H1 (cell line): ENCODE data around the gene ERICH6. TPM values are rescaled to one million over a fixed set of nuclear protein-coding genes. Genes with fewer than 3 reads are reported as not detected.

Experiments used
- CTCF ChIA-PET: fragments of 300-600 bp; sonication (Branson Sonifier 250); formaldehyde crosslinking; loops from one replicate; lab custom pipeline; 2021; ENCODE audit not compliant: partially characterized antibody; lab: Charles Lee
- POLR2A ChIA-PET: fragments of 300-600 bp; sonication (Branson Sonifier 250); formaldehyde crosslinking; loops from one replicate; lab custom pipeline; 2021; ENCODE audit warnings: inconsistent platforms; ENCODE audit not compliant: partially characterized antibody; lab: Charles Lee
- DNase-seq, 2 experiments: peaks; one replicate each; pipeline versions ENCODE4 v3.0.0 to v3.0.0-alpha.2; 2010 to 2022; ENCODE audit warnings: low spot score in 2 of 2, low read depth in 1 of 2, mixed read lengths in 1 of 2
- FAIRE-seq: peaks from 2 replicates; lab custom pipeline; 2011; peaks lifted over from hg19 to GRCh38; lab: Jason Lieb, UNC
- H2AFZ ChIP-seq: 2 replicates; pipeline ENCODE4 v1.8.1; 2012; ENCODE audit warnings: low read length, inconsistent platforms
- H2AK5ac ChIP-seq: 2 replicates; pipeline ENCODE4 v1.6.1; 2013; ENCODE audit warnings: low read depth, low read length
- H2BK120ac ChIP-seq: replicated peaks from 2 replicates; pipeline ENCODE3; 2013; ENCODE audit warnings: low read depth, low read length, inconsistent platforms
- H2BK12ac ChIP-seq: 2 replicates; pipeline ENCODE4 v1.6.1; 2013; ENCODE audit warnings: low read depth, low read length
- H2BK15ac ChIP-seq: 2 replicates; pipeline ENCODE4 v1.6.1; 2013; ENCODE audit warnings: low read length
- H2BK20ac ChIP-seq: 2 replicates; pipeline ENCODE4 v1.6.1; 2013; ENCODE audit warnings: low read length
- H2BK5ac ChIP-seq: 2 replicates; pipeline ENCODE4 v1.6.1; 2013; ENCODE audit warnings: low read depth, low read length
- H3K14ac ChIP-seq: 2 replicates; pipeline ENCODE4 v1.6.1; 2013; ENCODE audit warnings: inconsistent platforms; ENCODE audit not compliant: insufficient read length
- H3K18ac ChIP-seq: 2 replicates; pipeline ENCODE4 v1.6.1; 2013; ENCODE audit warnings: low read length; ENCODE audit errors: extremely low read depth
- H3K23ac ChIP-seq: 2 replicates; pipeline ENCODE4 v1.6.1; 2013; ENCODE audit warnings: inconsistent platforms; ENCODE audit not compliant: insufficient read length
- H3K23me2 ChIP-seq: 2 replicates; pipeline ENCODE4 v1.6.1; 2013; ENCODE audit warnings: low read depth, low read length
- H3K27ac ChIP-seq: 2 replicates; pipeline ENCODE4 v1.6.1; 2011; ENCODE audit warnings: low read depth, low read length, inconsistent platforms
- H3K27me3 ChIP-seq, 4 experiments: replicated peaks in 1 of 4; 1 replicate in 1 of 4; 2 replicates in 3 of 4; pipeline versions ENCODE4 v1.6.1 to v1.8.1; 2011 to 2013; ENCODE audit warnings: low read length in 3 of 4, mild to moderate bottlenecking in 3 of 4, inconsistent platforms in 2 of 4, mixed read lengths in 2 of 4, moderate library complexity in 1 of 4; ENCODE audit not compliant: control insufficient read depth in 3 of 4, insufficient read depth in 3 of 4; ENCODE audit errors: extremely low read depth in 1 of 4
- H3K36me3 ChIP-seq, 4 experiments: 2 replicates each; pipeline versions ENCODE4 v1.6.1 to v1.8.1; 2011 to 2013; ENCODE audit warnings: mild to moderate bottlenecking in 4 of 4, low read length in 3 of 4, moderate library complexity in 2 of 4, control low read depth in 1 of 4, inconsistent platforms in 1 of 4; ENCODE audit not compliant: insufficient read depth in 4 of 4, control insufficient read depth in 2 of 4
- H3K4ac ChIP-seq: replicated peaks from 2 replicates; pipeline ENCODE3; 2013; ENCODE audit warnings: low read length, low read depth, mixed read lengths, inconsistent platforms; ENCODE audit not compliant: insufficient read length
- H3K4me1 ChIP-seq, 4 experiments: replicated peaks in 1 of 4; 1 replicate in 1 of 4; 2 replicates in 3 of 4; pipeline versions ENCODE4 v1.6.1 to v1.8.1; 2011 to 2013; ENCODE audit warnings: low read length in 3 of 4, inconsistent platforms in 2 of 4, mixed read lengths in 1 of 4; ENCODE audit not compliant: insufficient read depth in 4 of 4, control insufficient read depth in 3 of 4
- H3K4me2 ChIP-seq, 2 experiments: 2 replicates each; pipeline versions ENCODE4 v1.6.1 to v1.8.1; 2011 to 2013; ENCODE audit warnings: low read depth in 2 of 2, low read length in 2 of 2, control low read depth in 1 of 2, inconsistent platforms in 1 of 2, mild to moderate bottlenecking in 1 of 2; ENCODE audit not compliant: insufficient read depth in 1 of 2
- H3K4me3 ChIP-seq, 4 experiments: fragments of 200-600, 300-600 bp in 1 of 4; sonication (generic), shearing (Covaris generic), sonication (Bioruptor Twin) in 1 of 4; 2 replicates each; pipeline versions ENCODE4 v1.5.1 to v1.8.1; 2011 to 2016; ENCODE audit warnings: low read length in 4 of 4, low read depth in 3 of 4, control low read depth in 2 of 4, inconsistent platforms in 2 of 4, mild to moderate bottlenecking in 2 of 4, mixed read lengths in 1 of 4, moderate library complexity in 1 of 4; ENCODE audit not compliant: insufficient read depth in 2 of 4; ENCODE audit errors: extremely low read depth in 1 of 4
- H3K56ac ChIP-seq: replicated peaks from 2 replicates; pipeline ENCODE3; 2013; ENCODE audit warnings: low read depth, mild to moderate bottlenecking, mixed read lengths, low read length, inconsistent platforms; ENCODE audit not compliant: insufficient read length
- H3K79me1 ChIP-seq: 2 replicates; pipeline ENCODE4 v1.6.1; 2013; ENCODE audit warnings: low read depth, low read length, control low read depth
- H3K79me2 ChIP-seq, 2 experiments: 2 replicates each; pipeline versions ENCODE4 v1.6.1 to v1.8.1; 2012 to 2013; ENCODE audit warnings: low read length in 2 of 2, mild to moderate bottlenecking in 2 of 2, inconsistent platforms in 1 of 2; ENCODE audit not compliant: insufficient read depth in 2 of 2, control insufficient read depth in 1 of 2
- H3K9ac ChIP-seq, 4 experiments: replicated peaks in 1 of 4; 1 replicate in 1 of 4; 2 replicates in 3 of 4; pipeline versions ENCODE4 v1.6.1 to v1.8.1; 2011 to 2013; ENCODE audit warnings: low read depth in 3 of 4, low read length in 3 of 4, control low read depth in 2 of 4, mild to moderate bottlenecking in 2 of 4, moderate library complexity in 2 of 4, inconsistent platforms in 1 of 4; ENCODE audit errors: extremely low read depth in 1 of 4
- H3K9me3 ChIP-seq, 2 experiments: 2 replicates each; pipeline versions ENCODE4 v1.6.1 to v1.8.1; 2012 to 2013; ENCODE audit warnings: mild to moderate bottlenecking in 2 of 2, moderate library complexity in 2 of 2, control low read depth in 1 of 2, inconsistent platforms in 1 of 2, low read depth in 1 of 2, low read length in 1 of 2, mixed read lengths in 1 of 2; ENCODE audit not compliant: insufficient read depth in 2 of 2
- H4K20me1 ChIP-seq, 2 experiments: replicated peaks in 1 of 2; 2 replicates each; pipeline versions ENCODE3 to v1.8.1; 2011 to 2013; ENCODE audit warnings: inconsistent platforms in 2 of 2, low read length in 2 of 2, mild to moderate bottlenecking in 1 of 2; ENCODE audit not compliant: insufficient read depth in 2 of 2, control insufficient read depth in 1 of 2
- H4K5ac ChIP-seq: 2 replicates; pipeline ENCODE4 v1.6.1; 2013; ENCODE audit warnings: low read length, low read depth, mixed read lengths, inconsistent platforms; ENCODE audit not compliant: insufficient read length
- H4K8ac ChIP-seq: 2 replicates; pipeline ENCODE4 v1.8.0; 2013; ENCODE audit warnings: mild to moderate bottlenecking, moderate library complexity, low read length, inconsistent platforms; ENCODE audit not compliant: insufficient read depth; ENCODE audit errors: extremely low read depth
- H4K91ac ChIP-seq: replicated peaks from 2 replicates; pipeline ENCODE3; 2013; ENCODE audit warnings: low read length, mixed read lengths, inconsistent platforms; ENCODE audit not compliant: insufficient read length
- BACH1 ChIP-seq: IDR thresholded peaks from 2 replicates; pipeline ENCODE4 v1.6.1; 2012; ENCODE audit warnings: low read length, improper control_type of control experiment
- CBX8 ChIP-seq: fragments of 300-800, 300-1000 bp; sonication (generic); IDR thresholded peaks from 2 replicates; pipeline ENCODE4 v1.7.1; 2016; ENCODE audit warnings: low read depth, low read length, borderline replicate concordance
- MAFK ChIP-seq: IDR thresholded peaks from 2 replicates; pipeline ENCODE4 v1.6.1; 2012; ENCODE audit warnings: low read depth, mild to moderate bottlenecking, improper control_type of control experiment, low read length
- POU5F1 ChIP-seq: IDR thresholded peaks from 2 replicates; pipeline ENCODE4 v1.6.1; 2011; ENCODE audit warnings: low read depth, mild to moderate bottlenecking, low read length, moderate library complexity
- WGBS, 2 experiments: shearing (Covaris generic) in 1 of 2; methylation state at CpG; one replicate each; pipeline versions ENCODE4 v1.1.6 to v1.1.7; 2013 to 2015; ENCODE audit warnings: low lambda C conversion rate in 2 of 2, mixed read lengths in 2 of 2, inconsistent platforms in 1 of 2, low coverage in 1 of 2, missing lambda C conversion rate in 1 of 2; ENCODE audit not compliant: insufficient replicate concordance in 2 of 2, insufficient coverage in 1 of 2, insufficient read length in 1 of 2; ENCODE audit errors: extremely low coverage in 1 of 2, missing lambda C conversion rate in 1 of 2; 5-methylcytosine and 5-hydroxymethylcytosine counted together
- polyA plus RNA-seq, 7 experiments: library from polyadenylated mRNA; depleted of rRNA in 3 of 7; stranded (reverse) in 5 of 7; unstranded in 2 of 7; fragments of >200 nt in 5 of 7; fragments of 200-250 nt in 2 of 7; gene quantifications; 1 replicate in 5 of 7; 2 replicates in 1 of 7; 4 replicates in 1 of 7; pipeline versions ENCODE4 v1.2.1 to v1.2.3, GENCODE V29; 2011 to 2013; ENCODE audit warnings: missing spikeins in 2 of 7, mixed read lengths in 2 of 7
- total RNA-seq: library from RNA; stranded (reverse); fragmentation: NEBNext Ultra II Directional; extraction: Animal tissue kit (Norgen Biotek cat#: 25700); gene quantifications from 2 replicates; pipeline ENCODE4 v1.2.1, GENCODE V29; 2021

ERICH6 gene
- total and polyA plus RNA-seq, 2 of the 8 experiments (the other 6 are each of a cell fraction or from before 2014, with no cell fraction given): not detected

DNA sequence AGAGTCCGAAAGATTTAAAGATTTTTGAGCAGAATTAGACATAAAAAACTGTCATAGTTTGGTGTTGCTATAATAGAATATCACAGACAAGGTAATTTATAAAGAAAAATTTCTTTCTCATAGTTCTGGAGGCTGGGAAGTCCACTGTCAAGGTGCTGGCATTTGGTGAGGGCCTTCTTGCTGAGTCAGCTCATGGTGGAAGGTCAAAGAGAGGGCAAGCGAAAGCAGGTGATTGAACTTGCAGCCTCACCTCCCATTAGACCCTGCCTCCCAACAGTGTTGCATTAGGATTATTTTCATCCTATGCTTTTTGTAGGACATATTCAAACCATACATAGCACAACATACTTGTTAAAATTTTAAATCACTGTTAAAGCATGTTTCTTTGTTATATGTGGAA, 90.7 kb downstream of the ERICH6 start:
- no peak overlapping the region for H3K4me2 ChIP-seq
- H3K4me3 ChIP-seq: no peak overlapping the region
- no peak overlapping the region for H2BK12ac ChIP-seq
- H2BK120ac ChIP-seq: no peak overlapping the region
- H3K56ac ChIP-seq: no peak overlapping the region
- H3K14ac ChIP-seq: no peak overlapping the region
- H3K18ac ChIP-seq: no peak overlapping the region
- FAIRE-seq: no peak
- H2BK5ac ChIP-seq: no peak overlapping the region
- H4K8ac ChIP-seq: no peak overlapping the region; the same call in 1 of the 2 replicates
- H3K79me2 ChIP-seq: peaks cover 7 to 77% of the 10 kb centered on the region in 2 experiments; a peak in 3 of 4 replicates
- no peak overlapping the region for H3K4ac ChIP-seq
- no peak overlapping the region for H2AFZ ChIP-seq
- CTCF ChIA-PET: interaction anchor here (0.6 to 1.1 kb wide), 2 partner anchors 10 to 87 kb away, joined by 3 read pairs; partner anchors contain the start of gene SELENOT
- H2BK15ac ChIP-seq: no peak overlapping the region
- peaks cover 0 to 2% of the 10 kb centered on the region in 2 experiments for H4K20me1 ChIP-seq
- H3K27ac ChIP-seq: no peak overlapping the region
- H3K4me1 ChIP-seq: peaks cover 0 to 2% (median 0%) of the 10 kb centered on the region in 4 experiments; a peak in 2 of 7 replicates
- no peak for TF ChIP-seq POU5F1
- TF ChIP-seq CBX8: no peak
- TF ChIP-seq BACH1: peak; percentile 79
- peak; percentile 89 for TF ChIP-seq MAFK
- TF ChIP-seq, all 59 proteins: peak for 2
- Histone ChIP-seq H2AK5ac (no peak overlapping the region), H3K23ac (no peak overlapping the region), H3K23me2 (no peaks in the 10 kb centered on the region), H3K27me3 (no peaks in the 10 kb centered on the region), H3K79me1 (no peaks in the 10 kb centered on the region; the same call in 1 of the 2 replicates), H2BK20ac (no peak overlapping the region), H4K5ac (no peak overlapping the region), H3K9ac (no peak overlapping the region), H4K91ac (no peak overlapping the region), H3K9me3 (no peaks in the 10 kb centered on the region), H3K36me3 (peaks cover 0 to 10% (median 1%) of the 10 kb centered on the region in 4 experiments; a peak in 2 of 8 replicates)
- WGBS, 2 experiments: 92% methylated on average over 2 of the region's 2 CpGs; no CpG with 5 or more reads in 1 of the 2 experiments
- no peak for DNase-seq
- POLR2A ChIA-PET: interaction anchor here (0.8 to 1.7 kb wide), 3 partner anchors 10 to 75 kb away, joined by 3 to 5 read pairs (median 4); partner anchors contain the start of gene SELENOT
